C4-2B (cell line): Measurements from ENCODE around the gene TSPAN3.

ENCODE experiments used
- H3K27ac ChIP-seq: fragments of 450-650 bp; 2 replicates; pipeline ENCODE4 v1.5.1; 2017
- CTCF ChIP-seq: fragments of 450-650 bp; conservative IDR thresholded peaks from 2 replicates; pipeline ENCODE4 v1.5.1; 2017; ENCODE audit warnings: mild to moderate bottlenecking
- ZFX ChIP-seq: fragments of 450-650 bp; IDR thresholded peaks from 2 replicates; pipeline ENCODE4 v1.6.1; 2017

The TSPAN3 gene

GRCh38 chr15:77053709-77054108 is 17.2 kb downstream of the TSPAN3 start:
- no peak overlapping the region for H3K27ac ChIP-seq
- TF ChIP-seq ZFX (no peak), CTCF (no peak)

GRCh38 chr15:77052556-77052955 is 18.4 kb downstream of the TSPAN3 start:
- no peak for TF ChIP-seq ZFX
- TF ChIP-seq CTCF: no peak

DNA sequence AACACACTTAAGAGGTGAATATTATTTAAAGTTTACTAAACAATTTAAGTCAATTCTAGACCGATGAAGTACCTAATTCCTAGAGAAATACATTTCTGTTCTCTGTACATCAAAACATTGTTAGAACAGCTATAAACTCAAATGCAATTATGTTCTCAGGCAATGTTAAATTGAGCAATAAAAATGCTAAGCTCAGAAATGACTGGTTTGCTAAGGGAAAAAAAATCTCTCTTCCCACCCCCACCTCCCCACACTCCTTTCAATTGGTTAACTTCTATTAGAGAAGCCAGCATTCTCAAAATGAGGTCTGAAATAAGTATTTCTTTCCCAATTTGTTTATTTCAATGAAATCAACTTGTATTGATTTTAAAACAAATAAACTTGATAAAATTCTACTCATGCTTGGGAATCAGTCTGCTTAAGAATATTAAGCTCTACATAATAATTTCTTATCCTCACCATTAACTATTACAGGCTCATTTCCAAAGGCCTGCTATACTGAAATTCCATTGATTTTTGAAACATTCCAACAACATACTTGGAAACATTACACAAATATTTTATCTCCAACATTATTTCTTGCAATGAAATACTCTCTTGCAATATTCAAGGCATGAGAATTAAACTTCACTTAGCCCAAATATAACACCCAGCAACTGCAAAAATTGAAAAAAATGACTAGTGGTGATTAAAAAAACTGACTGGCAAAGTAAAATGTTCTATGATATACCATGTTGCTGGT is 22.6 kb downstream of the TSPAN3 start:
- TF ChIP-seq ZFX (no peak), CTCF (no peak)
- no peak overlapping the region for H3K27ac ChIP-seq

More at GRCh38 chr15:77052556-77052955, 18.4 kb downstream of the TSPAN3 start:
- H3K27ac ChIP-seq: no peak overlapping the region

GRCh38 chr15:77046704-77047412 is 24.1 kb downstream of the TSPAN3 start:
- H3K27ac ChIP-seq: no peak overlapping the region
- TF ChIP-seq ZFX (no peak), CTCF (no peak)

DNA sequence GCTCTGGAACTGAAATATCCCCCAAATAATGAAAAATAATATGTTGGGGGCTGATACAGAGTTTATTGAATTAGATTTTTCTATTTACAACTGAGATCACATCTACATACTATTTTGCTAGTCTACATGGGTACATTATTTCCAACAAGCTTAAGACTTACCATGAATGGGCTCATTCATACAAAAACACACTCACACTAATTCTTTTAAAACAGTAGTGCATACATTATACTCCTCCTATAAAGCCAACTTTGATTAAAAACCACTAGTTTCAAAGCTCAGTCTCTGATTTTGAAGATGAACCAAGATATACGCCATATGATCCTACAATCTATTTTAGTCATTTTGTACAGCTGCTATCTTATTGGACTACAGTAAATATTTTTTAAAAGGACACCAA is 24.9 kb downstream of the TSPAN3 start:
- no peak overlapping the region for H3K27ac ChIP-seq
- TF ChIP-seq CTCF (no peak), ZFX (no peak)

DNA sequence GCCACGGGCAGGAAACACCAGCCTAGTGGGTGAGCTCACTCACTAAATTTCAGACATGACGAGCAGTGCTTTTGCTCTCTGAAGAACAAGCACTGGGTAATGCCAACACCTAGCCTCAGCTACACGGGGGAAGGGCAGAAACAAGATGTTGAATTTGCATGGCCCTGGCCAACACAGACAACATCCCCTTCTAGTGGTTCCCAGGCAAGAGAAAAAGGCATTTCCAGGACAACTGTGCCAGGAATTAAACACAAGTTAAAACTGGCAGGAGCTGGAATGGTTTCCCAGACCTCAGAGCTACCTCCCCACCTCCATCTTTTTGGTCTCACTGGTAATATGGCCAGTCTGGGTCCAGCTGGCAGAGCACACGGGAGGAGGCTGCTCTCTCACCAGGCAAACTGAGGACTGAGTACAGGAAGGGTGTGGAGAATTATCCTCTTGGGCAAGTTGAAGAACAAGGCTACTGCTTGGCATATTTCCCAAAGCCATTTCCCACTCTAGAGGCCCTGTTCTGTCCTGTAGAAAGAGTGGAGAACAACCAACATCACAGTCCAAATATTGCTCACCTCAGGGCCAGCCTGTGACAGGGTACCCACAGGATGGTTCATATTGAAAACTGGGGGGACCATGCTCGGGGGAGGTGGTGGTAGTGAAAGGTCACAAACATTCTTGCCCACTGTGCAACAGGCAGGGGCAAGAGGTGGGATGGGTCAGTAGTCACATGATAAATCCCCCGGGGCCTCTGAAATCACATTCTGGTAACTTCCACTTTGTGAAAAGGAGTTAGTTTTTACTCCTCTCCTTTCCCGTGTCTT is 26.5 kb downstream of the TSPAN3 start:
- TF ChIP-seq CTCF: no peak
- no peak for TF ChIP-seq ZFX
- H3K27ac ChIP-seq: no peak overlapping the region
